AG04450 (cell line): ENCODE data around the gene FAM163B. TPM values are rescaled to one million over a fixed set of nuclear protein-coding genes. Genes with fewer than 3 reads are reported as not detected.

Experiments
- CTCF ChIA-PET: fragments of 300-600, 350-600 bp; formaldehyde crosslinking; extraction: SDS; loops from one replicate; lab custom pipeline; 2022; ENCODE audit warnings: antibody characterized with exemption, inconsistent platforms; lab: Charles Lee
- POLR2A ChIA-PET: fragments of 350-600 bp; formaldehyde crosslinking; extraction: SDS; loops from one replicate; lab custom pipeline; 2021; ENCODE audit warnings: antibody characterized with exemption, inconsistent platforms; lab: Yijun Ruan, JAX
- DNase-seq: peaks from one replicate; pipeline ENCODE4 v3.0.0-alpha.2; 2011; ENCODE audit warnings: low read depth, low spot score
- H3K27ac ChIP-seq: one replicate; pipeline ENCODE4 v1.5.1; 2012; ENCODE audit warnings: low read depth, low read length, control low read depth
- H3K27me3 ChIP-seq: one replicate; pipeline ENCODE4 v1.6.0; 2012; ENCODE audit warnings: low read length; ENCODE audit not compliant: control insufficient read depth, insufficient read depth
- H3K4me3 ChIP-seq: 2 replicates; pipeline ENCODE4 v1.5.1; 2011; ENCODE audit warnings: mild to moderate bottlenecking, low read depth, low read length, control low read depth
- H3K9me3 ChIP-seq: 2 replicates; pipeline ENCODE4 v1.5.1; 2012; ENCODE audit warnings: low read length; ENCODE audit not compliant: control insufficient read depth, insufficient read depth
- CTCF ChIP-seq: IDR thresholded peaks from 2 replicates; pipeline ENCODE4 v1.5.1; 2011; ENCODE audit warnings: low read depth, low read length, control low read depth, inconsistent platforms
- polyA plus RNA-seq: library from polyadenylated mRNA; depleted of rRNA; stranded (reverse); fragments of >200 nt; gene quantifications from 2 replicates; pipeline ENCODE4 v1.2.3, GENCODE V29; 2011

The FAM163B gene
- polyA plus RNA-seq, 1 experiment = not detected

- Histone ChIP-seq H3K27ac (no peak overlapping the region), H3K4me3 (no peak overlapping the region), H3K27me3 (peaks cover 37% of the 10 kb centered on the region), H3K9me3 (peaks cover 16% of the 10 kb centered on the region)
- POLR2A ChIA-PET = interaction anchor here (1.3 kb wide), 1 partner anchor 9 kb away, joined by 4 read pairs; no protein-coding TSS in a partner anchor
- CTCF ChIA-PET = no interaction called here
- TF ChIP-seq CTCF = no peak
- DNase-seq = no peak
Observed at GRCh38 chr9:133603135-133603927, 5.9 kb downstream of the FAM163B start.

- no peak for TF ChIP-seq CTCF
- ChIA-PET CTCF (no interaction called here), POLR2A (interaction anchor here (1.3 kb wide), 1 partner anchor 10 kb away, joined by 4 read pairs; no protein-coding TSS in a partner anchor)
- no peak overlapping the region for H3K27ac ChIP-seq
- H3K27me3 ChIP-seq = peaks cover 27% of the 10 kb centered on the region
- no peak overlapping the region for H3K4me3 ChIP-seq
- no peak for DNase-seq
- H3K9me3 ChIP-seq = peaks cover 25% of the 10 kb centered on the region
Observed at GRCh38 chr9:133602277-133602676, 6.9 kb downstream of the FAM163B start.

GRCh38 chr9:133601746-133602145 is 7.4 kb downstream of the FAM163B start:
- H3K4me3 ChIP-seq = no peak overlapping the region
- ChIA-PET CTCF (no interaction called here), POLR2A (no interaction called here)
- no peak for DNase-seq
- peaks cover 25% of the 10 kb centered on the region for H3K9me3 ChIP-seq
- H3K27me3 ChIP-seq = peaks cover 22% of the 10 kb centered on the region
- no peak overlapping the region for H3K27ac ChIP-seq
- no peak for TF ChIP-seq CTCF

GRCh38 chr9:133600739-133601138 is 8.4 kb downstream of the FAM163B start:
- no peak for DNase-seq
- Histone ChIP-seq H3K27me3 (peaks cover 17% of the 10 kb centered on the region), H3K27ac (no peak overlapping the region), H3K9me3 (peaks cover 35% of the 10 kb centered on the region), H3K4me3 (no peak overlapping the region)
- TF ChIP-seq CTCF = no peak
- POLR2A ChIA-PET = no interaction called here
- CTCF ChIA-PET = no interaction called here

DNA sequence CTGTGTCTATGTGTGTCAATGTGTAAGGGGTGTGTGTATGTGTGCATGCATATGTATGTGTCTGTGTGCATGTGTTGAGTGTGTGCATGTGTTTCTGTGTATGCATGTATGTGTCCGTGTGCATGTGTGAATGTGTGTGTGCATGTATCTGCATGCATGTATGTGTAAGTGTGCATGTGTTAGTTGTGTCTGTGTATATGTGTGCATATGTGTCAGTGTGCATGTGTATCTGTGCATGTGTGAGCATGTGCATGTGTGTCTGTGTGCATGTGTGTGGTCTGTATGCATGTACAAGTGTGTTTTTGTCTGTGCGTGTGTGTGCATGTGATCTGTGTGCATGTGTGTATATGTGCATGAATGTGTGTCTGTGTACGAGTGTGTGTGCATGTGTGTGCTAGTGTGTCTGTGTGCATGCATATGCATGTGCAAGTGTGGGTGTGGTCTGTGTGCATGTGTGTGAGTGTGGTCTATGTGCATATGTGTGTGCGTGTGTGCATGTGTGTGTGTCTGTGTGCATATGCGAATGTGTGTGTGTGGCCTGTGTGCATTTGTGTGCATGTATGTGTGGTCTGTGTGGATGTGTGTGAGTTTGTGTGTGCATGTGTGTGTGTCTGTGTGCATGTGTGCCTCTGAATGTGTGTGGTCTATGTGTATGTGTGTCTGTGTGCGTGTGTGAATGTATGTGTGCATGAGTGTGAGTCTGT is 9.6 kb downstream of the FAM163B start:
- no peak for TF ChIP-seq CTCF
- CTCF ChIA-PET = no interaction called here
- Histone ChIP-seq H3K9me3 (peaks cover 35% of the 10 kb centered on the region), H3K4me3 (no peak overlapping the region), H3K27ac (no peak overlapping the region), H3K27me3 (peaks cover 17% of the 10 kb centered on the region)
- POLR2A ChIA-PET = no interaction called here
- no peak for DNase-seq
